Karpas-422 (cell line): ENCODE results near the gene KIAA1671. TPM values are rescaled to one million over a fixed set of nuclear protein-coding genes. Genes with fewer than 3 reads are reported as not detected.

ENCODE experiments used
- DNase-seq: peaks from one replicate; pipeline ENCODE4 v3.0.0-alpha.2; 2015
- H2AFZ ChIP-seq: fragments of 200-600 bp; sonication (generic); 2 replicates; pipeline ENCODE4 v1.6.1; 2014; ENCODE audit warnings: antibody characterized with exemption, low read length, mixed read lengths
- H3K27ac ChIP-seq: fragments of 200-600 bp; sonication (generic); 2 replicates; pipeline ENCODE4 v1.5.1; 2014; ENCODE audit warnings: mild to moderate bottlenecking, low read length, moderate library complexity
- H3K27me3 ChIP-seq: fragments of 200-600 bp; sonication (generic); 2 replicates; pipeline ENCODE4 v1.6.1; 2014; ENCODE audit warnings: low read length, mixed read lengths
- H3K36me3 ChIP-seq: fragments of 200-600 bp; sonication (generic); 2 replicates; pipeline ENCODE4 v1.6.1; 2014; ENCODE audit warnings: low read length, mixed read lengths; ENCODE audit not compliant: insufficient read depth
- H3K4me1 ChIP-seq: fragments of 200-600 bp; sonication (generic); 2 replicates; pipeline ENCODE4 v1.6.1; 2014; ENCODE audit warnings: mild to moderate bottlenecking, low read length, mixed read lengths
- H3K4me2 ChIP-seq: fragments of 200-600 bp; sonication (generic); 2 replicates; pipeline ENCODE4 v1.6.1; 2014; ENCODE audit warnings: low read length, low read depth, mild to moderate bottlenecking; ENCODE audit not compliant: poor library complexity, severe bottlenecking
- H3K4me3 ChIP-seq: fragments of 200-600 bp; sonication (generic); 2 replicates; pipeline ENCODE4 v1.5.1; 2014; ENCODE audit warnings: mild to moderate bottlenecking, antibody characterized with exemption, low read length, mixed read lengths
- H3K79me2 ChIP-seq: fragments of 200-600 bp; sonication (generic); 2 replicates; pipeline ENCODE4 v1.6.1; 2014; ENCODE audit warnings: mild to moderate bottlenecking, low read length, mixed read lengths
- H3K9ac ChIP-seq: fragments of 200-600 bp; sonication (generic); 2 replicates; pipeline ENCODE4 v1.6.0; 2014; ENCODE audit warnings: low read length
- H3K9me2 ChIP-seq: fragments of 200-600 bp; sonication (generic), shearing (Covaris generic); replicated peaks from 2 replicates; pipeline ENCODE4 v1.6.0; 2014; ENCODE audit warnings: mild to moderate bottlenecking, low read length, moderate library complexity; ENCODE audit not compliant: insufficient read depth
- H3K9me3 ChIP-seq: fragments of 300-700, 200-600 bp; sonication (generic); 2 replicates; pipeline ENCODE4 v1.6.1; 2014; ENCODE audit warnings: low read length, mixed read lengths
- H4K20me1 ChIP-seq: fragments of 200-600 bp; sonication (generic); 2 replicates; pipeline ENCODE4 v1.6.1; 2014; ENCODE audit warnings: mild to moderate bottlenecking, antibody characterized with exemption, low read length, low read depth; ENCODE audit not compliant: insufficient read depth
- total RNA-seq: library from RNA; depleted of rRNA; stranded (reverse); fragments of >200 nt; shearing (Covaris generic); gene quantifications from 2 replicates; pipeline ENCODE4 v1.2.3, GENCODE V29; 2014; ENCODE audit warnings: low replicate concordance

KIAA1671 gene
- total RNA-seq, 1 experiment from 2014 or later: not detected

DNA sequence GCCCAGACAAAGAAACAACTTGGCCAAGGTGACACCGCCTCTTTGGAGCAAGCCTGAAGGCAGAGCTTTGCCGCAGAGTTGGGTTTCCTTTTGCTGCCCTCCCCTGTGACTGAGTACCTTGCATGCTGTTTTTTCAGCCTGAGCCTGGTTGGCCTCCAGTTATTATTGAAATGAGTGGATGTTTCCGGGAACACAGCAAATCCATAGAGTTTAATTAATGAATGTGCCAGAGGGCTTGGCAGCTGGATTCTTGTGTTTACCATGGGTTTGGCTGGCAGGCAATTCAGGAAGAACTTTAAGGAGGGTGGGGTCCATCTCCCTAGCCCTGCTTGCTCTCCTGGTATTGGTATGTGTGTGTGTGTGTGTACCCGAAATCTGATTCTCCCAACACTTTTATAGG is 181.5 kb downstream of the KIAA1671 start:
- H3K4me3 ChIP-seq: no peak overlapping the region
- no peaks in the 10 kb centered on the region for H4K20me1 ChIP-seq
- no peak overlapping the region for H3K4me2 ChIP-seq
- no peaks in the 10 kb centered on the region for H3K9me3 ChIP-seq
- H3K9ac ChIP-seq: no peak overlapping the region
- no peak overlapping the region for H2AFZ ChIP-seq
- no peaks in the 10 kb centered on the region for H3K36me3 ChIP-seq
- H3K27ac ChIP-seq: no peak overlapping the region
- H3K4me1 ChIP-seq: no peaks in the 10 kb centered on the region
- DNase-seq: no peak
- H3K9me2 ChIP-seq: no peaks in the 10 kb centered on the region
- no peaks in the 10 kb centered on the region for H3K79me2 ChIP-seq
- no peaks in the 10 kb centered on the region for H3K27me3 ChIP-seq

DNA sequence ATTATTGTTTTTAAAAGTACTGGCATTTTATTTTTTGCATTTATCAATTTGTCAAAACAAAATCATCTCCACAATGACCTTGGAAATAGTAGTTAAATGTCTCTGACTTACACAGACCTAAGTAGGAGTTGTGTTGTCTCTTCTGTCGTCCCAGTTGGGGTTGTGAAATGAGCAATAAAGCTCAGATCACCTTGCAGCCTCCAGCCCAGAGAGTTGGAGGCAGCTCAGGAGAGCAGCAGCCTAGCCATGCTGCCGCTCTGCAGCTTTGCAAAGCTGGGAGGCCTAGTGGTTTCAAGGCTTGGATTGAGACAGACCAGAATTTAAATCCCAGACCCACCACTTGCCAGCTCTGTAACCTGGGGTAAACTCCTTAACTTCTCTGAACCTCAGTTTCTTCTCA is 181.9 kb downstream of the KIAA1671 start:
- Histone ChIP-seq H3K27me3 (no peaks in the 10 kb centered on the region), H4K20me1 (no peaks in the 10 kb centered on the region), H3K4me2 (no peak overlapping the region), H3K27ac (no peak overlapping the region), H3K36me3 (no peaks in the 10 kb centered on the region), H3K9me2 (no peaks in the 10 kb centered on the region), H2AFZ (no peak overlapping the region), H3K79me2 (no peaks in the 10 kb centered on the region), H3K4me1 (no peaks in the 10 kb centered on the region), H3K9ac (no peak overlapping the region), H3K9me3 (no peaks in the 10 kb centered on the region), H3K4me3 (no peak overlapping the region)
- no peak for DNase-seq

DNA sequence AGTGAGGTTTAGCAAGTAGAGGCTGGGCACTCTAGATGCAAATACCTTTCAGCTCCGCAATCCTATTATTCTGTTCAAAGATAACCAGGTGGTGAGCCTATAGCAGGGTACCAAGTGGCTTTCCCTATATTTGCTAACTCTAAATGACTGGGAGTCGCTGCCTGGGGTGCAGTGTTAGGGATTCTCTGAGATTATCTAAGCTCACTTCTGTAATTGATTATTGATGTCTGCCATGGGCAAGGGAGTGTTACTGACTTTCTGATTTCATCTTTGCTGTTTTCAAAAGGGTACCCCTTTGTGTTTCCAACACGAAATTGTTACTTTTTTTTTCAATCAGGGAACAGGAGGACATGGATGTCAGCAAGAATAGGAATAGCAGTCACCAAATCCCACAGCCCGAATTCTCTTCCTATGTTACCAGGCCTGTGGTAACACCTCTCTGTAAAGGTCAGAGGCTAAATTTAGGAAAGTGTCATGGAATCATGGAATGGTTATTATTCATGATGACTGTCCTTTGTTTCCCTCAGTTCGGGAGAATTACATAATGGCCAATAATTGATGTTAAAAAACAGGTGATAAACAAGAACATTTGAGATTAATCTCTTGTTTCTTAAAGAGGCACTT is 184.5 kb downstream of the KIAA1671 start:
- Histone ChIP-seq H3K4me1 (no peaks in the 10 kb centered on the region), H3K27ac (no peak overlapping the region), H3K9me3 (no peaks in the 10 kb centered on the region), H3K4me2 (no peak overlapping the region), H3K36me3 (no peaks in the 10 kb centered on the region), H3K9me2 (no peaks in the 10 kb centered on the region), H4K20me1 (no peaks in the 10 kb centered on the region), H3K27me3 (no peaks in the 10 kb centered on the region), H2AFZ (no peak overlapping the region), H3K4me3 (no peak overlapping the region), H3K79me2 (no peaks in the 10 kb centered on the region), H3K9ac (no peak overlapping the region)
- DNase-seq: no peak

DNA sequence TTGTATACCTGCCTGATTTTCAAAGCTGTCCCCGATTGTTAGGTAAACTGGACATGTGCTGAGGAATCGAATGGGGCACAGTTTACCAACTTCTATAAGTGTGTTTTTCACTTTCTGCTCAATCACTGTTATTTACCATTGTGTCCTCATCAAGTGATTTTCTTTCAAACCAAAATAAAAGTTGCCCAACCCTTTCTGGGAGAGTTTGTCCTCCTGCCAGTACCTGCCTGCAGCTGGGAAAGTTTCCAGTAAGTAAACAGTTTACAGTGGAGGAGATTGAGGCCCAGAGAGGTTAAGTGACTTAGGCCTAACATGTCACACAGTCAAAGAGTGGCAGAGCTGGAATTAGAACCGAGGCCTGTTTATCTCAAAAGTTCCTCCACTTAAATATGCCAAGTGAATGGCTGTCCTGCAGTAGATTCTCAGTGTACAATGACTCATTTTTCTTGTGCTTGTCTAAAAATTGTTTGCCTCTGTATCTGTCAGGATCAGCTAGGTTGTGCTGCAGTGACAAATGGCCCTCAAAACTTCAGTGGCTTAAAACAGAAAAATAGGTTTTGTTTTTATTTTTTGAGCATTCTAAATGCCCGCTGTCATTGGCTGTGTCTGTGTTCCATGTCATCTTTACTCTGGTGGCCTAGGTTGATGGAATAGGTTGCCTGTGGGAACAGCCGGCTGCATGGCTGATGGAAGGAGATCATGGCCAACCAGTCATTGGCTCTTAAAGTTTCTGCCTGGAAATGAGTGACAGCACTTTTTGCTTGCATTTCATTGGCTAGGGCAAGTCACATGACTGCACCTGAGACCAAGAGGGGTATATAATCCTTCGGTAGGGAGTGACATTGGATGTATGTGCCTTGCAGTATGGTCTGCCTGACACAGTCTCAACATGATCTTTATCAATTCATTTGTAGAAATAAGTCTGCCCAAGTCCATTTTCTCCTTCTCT is 185.3 kb downstream of the KIAA1671 start:
- no peaks in the 10 kb centered on the region for H4K20me1 ChIP-seq
- H3K4me3 ChIP-seq: no peak overlapping the region
- H3K4me2 ChIP-seq: no peak overlapping the region
- H3K36me3 ChIP-seq: no peaks in the 10 kb centered on the region
- no peak overlapping the region for H2AFZ ChIP-seq
- no peaks in the 10 kb centered on the region for H3K4me1 ChIP-seq
- H3K79me2 ChIP-seq: no peaks in the 10 kb centered on the region
- H3K9me2 ChIP-seq: no peaks in the 10 kb centered on the region
- no peaks in the 10 kb centered on the region for H3K27me3 ChIP-seq
- peak; percentile 86 for DNase-seq
- no peak overlapping the region for H3K27ac ChIP-seq
- no peaks in the 10 kb centered on the region for H3K9me3 ChIP-seq
- H3K9ac ChIP-seq: no peak overlapping the region

DNA sequence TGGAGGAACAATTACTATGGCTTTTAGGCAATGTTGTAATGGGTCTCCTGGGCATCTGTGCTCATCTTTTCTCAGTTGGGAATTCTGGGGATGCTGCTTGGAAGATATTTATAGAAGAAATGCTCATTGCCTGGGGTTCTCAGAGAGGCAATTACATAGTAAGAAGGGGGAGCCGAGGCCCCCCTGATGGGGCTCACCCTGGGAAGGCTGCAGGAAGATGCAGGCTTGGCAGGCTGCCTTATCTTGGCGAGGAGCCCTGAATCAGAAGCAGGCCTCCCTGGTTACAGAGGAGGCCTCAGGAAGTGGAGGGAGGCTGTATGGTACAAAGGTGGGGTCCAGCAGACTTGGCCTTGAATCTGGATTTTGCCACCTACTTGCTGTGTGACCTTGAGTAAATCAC is 186.5 kb downstream of the KIAA1671 start:
- Histone ChIP-seq H3K79me2 (no peaks in the 10 kb centered on the region), H3K4me1 (no peaks in the 10 kb centered on the region), H4K20me1 (no peaks in the 10 kb centered on the region), H3K4me2 (no peak overlapping the region), H3K27ac (no peak overlapping the region), H3K27me3 (no peaks in the 10 kb centered on the region), H3K9me3 (no peaks in the 10 kb centered on the region), H3K4me3 (no peak overlapping the region), H2AFZ (no peak overlapping the region), H3K9me2 (no peaks in the 10 kb centered on the region), H3K9ac (no peak overlapping the region), H3K36me3 (no peaks in the 10 kb centered on the region)
- DNase-seq: no peak

DNA sequence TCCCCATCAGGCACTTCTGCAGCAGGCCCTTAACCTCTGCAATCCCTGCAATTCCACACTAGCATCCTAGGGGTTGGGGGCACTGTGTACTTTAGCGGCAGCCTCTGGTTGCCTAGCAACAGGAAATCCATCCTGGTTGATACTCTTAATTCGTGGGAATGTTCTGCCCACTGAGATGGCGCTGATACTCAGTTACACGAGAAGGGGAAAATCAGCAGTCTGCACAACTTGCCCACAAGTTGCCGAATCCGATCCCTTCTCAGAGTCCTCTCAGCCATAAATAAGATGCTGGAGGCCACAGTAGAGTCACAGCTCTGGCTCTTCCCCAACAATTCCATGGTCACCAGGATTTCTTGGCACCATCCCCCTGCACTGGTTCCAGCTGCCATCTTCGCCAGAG is 189.6 kb downstream of the KIAA1671 start:
- Histone ChIP-seq H3K9me2 (no peaks in the 10 kb centered on the region), H3K4me1 (no peaks in the 10 kb centered on the region), H3K4me2 (no peak overlapping the region), H3K9ac (no peak overlapping the region), H4K20me1 (no peaks in the 10 kb centered on the region), H3K36me3 (no peaks in the 10 kb centered on the region), H3K27ac (no peak overlapping the region), H3K27me3 (no peaks in the 10 kb centered on the region), H3K9me3 (no peaks in the 10 kb centered on the region), H3K79me2 (no peaks in the 10 kb centered on the region), H3K4me3 (no peak overlapping the region), H2AFZ (no peak overlapping the region)
- no peak for DNase-seq

DNA sequence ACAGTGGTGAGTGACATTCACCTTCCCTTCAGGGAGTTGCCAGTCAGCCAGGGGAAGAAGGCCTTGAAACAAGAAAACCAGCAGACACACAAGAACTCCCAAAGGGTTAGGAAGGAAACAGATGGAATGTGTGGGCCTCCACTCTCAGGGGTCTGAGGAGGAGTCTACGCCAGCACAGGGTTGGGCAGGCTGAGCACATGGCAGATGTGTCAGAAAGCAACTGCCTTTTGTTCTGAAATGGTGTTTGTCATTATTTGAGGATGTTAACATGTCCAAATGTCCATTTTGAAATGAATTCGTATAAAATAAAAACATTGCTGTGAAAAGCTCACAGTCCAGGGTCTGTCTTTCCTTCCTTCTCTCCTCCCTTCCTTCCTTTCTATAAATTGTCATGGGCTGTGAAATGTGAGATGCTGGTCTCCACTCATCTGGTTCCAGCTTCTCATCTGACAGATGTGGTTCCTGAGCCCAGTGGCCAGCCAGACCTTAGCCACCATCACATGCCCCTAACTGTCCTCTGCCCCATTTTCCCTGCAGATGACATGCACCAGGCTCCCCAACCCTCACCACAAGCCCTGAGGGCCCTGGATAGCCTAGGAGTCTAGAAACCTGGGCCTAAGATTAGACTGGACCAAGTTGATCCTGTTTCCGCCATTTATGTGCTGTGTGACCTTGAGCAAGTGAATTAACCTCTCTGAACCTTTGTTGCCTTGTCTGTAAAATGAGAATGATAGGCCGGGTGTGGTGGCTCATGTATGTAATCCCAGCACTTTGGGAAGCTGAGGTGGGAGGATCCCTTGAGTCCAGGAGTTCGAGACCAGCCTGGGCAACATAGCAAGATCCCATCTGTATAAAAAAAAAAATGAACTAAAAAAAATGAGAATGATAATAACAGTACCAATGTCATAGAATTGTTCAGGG is 190.9 kb downstream of the KIAA1671 start:
- Histone ChIP-seq H3K36me3 (no peaks in the 10 kb centered on the region), H3K27me3 (no peaks in the 10 kb centered on the region), H3K9ac (no peak overlapping the region), H3K9me3 (no peaks in the 10 kb centered on the region), H3K9me2 (no peaks in the 10 kb centered on the region), H3K4me3 (no peak overlapping the region), H3K27ac (no peak overlapping the region), H2AFZ (no peak overlapping the region), H3K4me1 (no peaks in the 10 kb centered on the region), H4K20me1 (no peaks in the 10 kb centered on the region), H3K79me2 (no peaks in the 10 kb centered on the region), H3K4me2 (no peak overlapping the region)
- DNase-seq: no peak

DNA sequence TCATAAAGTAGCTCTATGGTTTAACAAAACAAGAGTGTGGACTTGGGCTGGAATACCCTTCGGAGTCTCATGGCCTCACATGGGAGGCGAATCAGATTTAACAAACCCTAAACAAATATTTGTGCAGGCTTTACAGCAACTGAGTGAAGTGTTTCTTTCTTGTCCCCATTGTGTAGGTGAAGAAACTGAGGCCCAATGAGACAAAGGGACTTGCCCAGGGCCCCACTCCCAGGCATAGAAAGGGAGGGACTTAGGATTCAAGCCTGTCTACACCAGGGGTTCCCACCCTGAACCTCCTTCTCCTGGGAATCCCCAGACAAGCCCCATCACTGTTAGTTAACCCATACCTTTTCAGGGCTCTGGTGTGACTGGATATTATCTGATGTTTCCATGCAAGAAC is 192.0 kb downstream of the KIAA1671 start:
- H3K79me2 ChIP-seq: no peaks in the 10 kb centered on the region
- no peaks in the 10 kb centered on the region for H3K4me1 ChIP-seq
- no peaks in the 10 kb centered on the region for H4K20me1 ChIP-seq
- H3K4me2 ChIP-seq: no peak overlapping the region
- H2AFZ ChIP-seq: no peak overlapping the region
- no peaks in the 10 kb centered on the region for H3K9me3 ChIP-seq
- H3K4me3 ChIP-seq: no peak overlapping the region
- no peak overlapping the region for H3K9ac ChIP-seq
- DNase-seq: no peak
- no peaks in the 10 kb centered on the region for H3K27me3 ChIP-seq
- H3K9me2 ChIP-seq: no peaks in the 10 kb centered on the region
- H3K36me3 ChIP-seq: no peaks in the 10 kb centered on the region
- H3K27ac ChIP-seq: no peak overlapping the region
